ES-I3 (cell line): ENCODE measurements around the gene SLC22A15.

Experiments used
- H3K36me3 ChIP-seq: 2 replicates; pipeline ENCODE4 v1.6.1; 2013; ENCODE audit warnings: mild to moderate bottlenecking, low read length, control low read depth, moderate library complexity; ENCODE audit not compliant: insufficient read depth
- H3K4me1 ChIP-seq: 2 replicates; pipeline ENCODE4 v1.6.1; 2013; ENCODE audit warnings: mild to moderate bottlenecking, control low read depth, low read length; ENCODE audit not compliant: insufficient read depth
- H3K9ac ChIP-seq: 2 replicates; pipeline ENCODE4 v1.6.1; 2013; ENCODE audit warnings: low read depth, mild to moderate bottlenecking, low read length, moderate library complexity
- H3K9me3 ChIP-seq: 2 replicates; pipeline ENCODE4 v1.6.1; 2013; ENCODE audit warnings: mild to moderate bottlenecking, low read length, moderate library complexity; ENCODE audit not compliant: control insufficient read depth, insufficient read depth

Gene SLC22A15

GRCh38 chr1:116112388-116113140, 136.3 kb downstream of the SLC22A15 start:
- Histone ChIP-seq H3K4me1 (no peaks in the 10 kb centered on the region), H3K36me3 (no peaks in the 10 kb centered on the region), H3K9ac (no peak overlapping the region), H3K9me3 (no peaks in the 10 kb centered on the region)

- no peaks in the 10 kb centered on the region for H3K4me1 ChIP-seq
- no peaks in the 10 kb centered on the region for H3K9me3 ChIP-seq
- H3K36me3 ChIP-seq = no peaks in the 10 kb centered on the region
- no peak overlapping the region for H3K9ac ChIP-seq
These were observed 137.3 kb downstream of the SLC22A15 start for GRCh38 chr1:116113615-116114014.

GRCh38 chr1:116115476-116116439, 139.4 kb downstream of the SLC22A15 start:
- Histone ChIP-seq H3K36me3 (no peaks in the 10 kb centered on the region), H3K4me1 (no peaks in the 10 kb centered on the region), H3K9me3 (no peaks in the 10 kb centered on the region), H3K9ac (no peak overlapping the region)

- H3K9ac ChIP-seq = no peak overlapping the region
- no peaks in the 10 kb centered on the region for H3K4me1 ChIP-seq
- no peaks in the 10 kb centered on the region for H3K36me3 ChIP-seq
- H3K9me3 ChIP-seq = no peaks in the 10 kb centered on the region
These were observed 142.2 kb downstream of the SLC22A15 start for GRCh38 chr1:116118471-116118870.
